Hepatocyte (in vitro differentiated cells): ENCODE measurements around the gene CHST4. TPM values are rescaled to one million over a fixed set of nuclear protein-coding genes. Genes with fewer than 3 reads are reported as not detected.

Source experiments
- DNase-seq: peaks from one replicate; pipeline ENCODE4 v3.0.0-alpha.2; 2016; ENCODE audit warnings: low spot score
- H2AFZ ChIP-seq: fragments of 200-600 bp; sonication (generic); 2 replicates; pipeline ENCODE4 v1.6.0; 2016; ENCODE audit warnings: antibody characterized with exemption, mild to moderate bottlenecking
- H3K27ac ChIP-seq: fragments of 200-600 bp; sonication (generic); 2 replicates; pipeline ENCODE4 v1.5.1; 2016; ENCODE audit warnings: mild to moderate bottlenecking
- H3K27me3 ChIP-seq: fragments of 200-600 bp; sonication (generic); 2 replicates; pipeline ENCODE4 v1.6.1; 2016
- H3K36me3 ChIP-seq: fragments of 200-600 bp; sonication (generic); replicated peaks from 2 replicates; pipeline ENCODE4 v1.5.1; 2016; ENCODE audit warnings: low read depth; ENCODE audit not compliant: insufficient read depth
- H3K4me1 ChIP-seq: fragments of 200-600 bp; sonication (generic); 2 replicates; pipeline ENCODE4 v1.5.1; 2016; ENCODE audit warnings: mild to moderate bottlenecking, moderate library complexity; ENCODE audit not compliant: insufficient read depth
- H3K4me2 ChIP-seq: fragments of 200-600 bp; sonication (generic); 2 replicates; pipeline ENCODE4 v1.6.0; 2016
- H3K4me3 ChIP-seq: fragments of 200-600 bp; sonication (generic); 2 replicates; pipeline ENCODE4 v1.5.1; 2016; ENCODE audit warnings: mild to moderate bottlenecking
- H3K79me2 ChIP-seq: fragments of 200-600 bp; sonication (generic); 2 replicates; pipeline ENCODE4 v1.6.0; 2017; ENCODE audit warnings: mild to moderate bottlenecking
- H3K9me2 ChIP-seq: fragments of 200-600 bp; sonication (generic); replicated peaks from 2 replicates; pipeline ENCODE4 v1.6.0; 2017; ENCODE audit warnings: mild to moderate bottlenecking; ENCODE audit not compliant: insufficient read depth
- H3K9me3 ChIP-seq: fragments of 200-600 bp; sonication (generic); 2 replicates; pipeline ENCODE4 v1.5.1; 2016; ENCODE audit warnings: low read depth, mild to moderate bottlenecking
- H4K20me1 ChIP-seq: fragments of 200-600 bp; sonication (generic); 2 replicates; pipeline ENCODE4 v1.6.0; 2016; ENCODE audit warnings: mild to moderate bottlenecking; ENCODE audit not compliant: insufficient read depth, poor library complexity, severe bottlenecking
- EZH2 ChIP-seq: fragments of 200-600 bp; sonication (generic); IDR thresholded peaks from 2 replicates; pipeline ENCODE4 v1.6.1; 2016; ENCODE audit warnings: antibody characterized with exemption, mild to moderate bottlenecking, borderline replicate concordance
- EZH2phosphoT487 ChIP-seq: fragments of 200-600 bp; sonication (generic); IDR thresholded peaks from one replicate; pipeline ENCODE4 v1.6.1; 2018; ENCODE audit warnings: antibody characterized with exemption, mild to moderate bottlenecking, low read depth, moderate library complexity; ENCODE audit not compliant: unreplicated experiment, severe bottlenecking
- WGBS: methylation state at CpG from one replicate; pipeline ENCODE4 v1.1.6; 2016; ENCODE audit warnings: low lambda C conversion rate; ENCODE audit errors: missing lambda C conversion rate; 5-methylcytosine and 5-hydroxymethylcytosine counted together
- polyA plus RNA-seq: library from polyadenylated mRNA; unstranded; fragments of >200 nt; fragmentation: Nextera tagmentation; extraction: Ambion mirVana; gene quantifications from 2 replicates; pipeline ENCODE4 v1.2.1, GENCODE V29; 2016
- small RNA-seq: library from RNA; depleted of rRNA; stranded (forward); fragments of <200 nt; gene quantifications from one replicate; pipeline ENCODE3, GENCODE V24; 2014
- total RNA-seq: library from RNA; depleted of rRNA; stranded (reverse); fragments of >200 nt; gene quantifications from 2 replicates; pipeline ENCODE4 v1.2.3, GENCODE V29; 2014
- TF ChIP-seq, protein P1 (sequence below): fragments of 200-600 bp; sonication (generic); IDR thresholded peaks from 2 replicates; pipeline ENCODE4 v1.5.1; 2016; ENCODE audit warnings: antibody characterized with exemption, mild to moderate bottlenecking; ENCODE audit not compliant: poor library complexity

Gene CHST4
- total and polyA plus RNA-seq, 2 experiments from 2014 or later = 0.06 to 0.10 TPM

DNA sequence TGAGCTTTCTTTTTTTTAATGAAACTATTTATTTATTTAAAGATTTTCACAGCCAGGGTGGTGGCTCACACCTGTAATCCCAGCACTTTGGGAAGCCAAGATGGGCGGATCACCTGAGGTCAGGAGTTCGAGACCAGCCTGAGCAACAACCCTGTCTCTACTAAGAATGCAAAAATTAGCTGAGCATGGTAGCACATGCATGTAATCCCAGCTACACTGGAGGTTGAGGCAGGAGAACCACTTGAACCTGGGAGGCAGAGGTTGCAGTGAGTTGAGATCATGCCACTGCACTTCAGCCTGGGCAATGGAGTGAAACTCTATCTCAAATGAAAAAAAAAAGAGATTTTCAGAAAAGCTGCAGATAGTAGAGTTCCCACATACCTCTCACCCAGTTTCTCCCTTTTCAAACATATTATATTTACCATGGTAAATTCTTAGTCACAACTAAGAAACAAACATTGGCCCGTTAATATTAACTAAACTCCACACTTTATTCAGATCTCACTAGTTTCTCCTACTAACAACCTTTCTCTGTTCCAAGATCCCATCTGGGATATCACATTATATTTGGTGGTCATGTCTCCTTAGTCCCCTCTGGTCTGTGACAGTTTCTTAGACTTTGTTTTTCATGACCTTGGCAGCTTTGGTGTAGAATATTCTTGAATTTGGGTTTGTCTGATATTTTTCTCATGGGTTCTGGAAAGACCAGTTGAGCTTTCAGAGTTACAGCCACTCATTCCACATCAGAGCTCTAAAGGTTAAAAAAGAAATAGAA lies 58.5 kb downstream of the CHST4 start:
- Histone ChIP-seq H3K27me3 (no peaks in the 10 kb centered on the region), H3K27ac (peak overlapping the region; percentile 79), H3K79me2 (no peaks in the 10 kb centered on the region), H3K9me3 (no peaks in the 10 kb centered on the region), H3K4me1 (no peaks in the 10 kb centered on the region), H3K9me2 (no peaks in the 10 kb centered on the region), H3K36me3 (no peaks in the 10 kb centered on the region), H4K20me1 (no peaks in the 10 kb centered on the region), H3K4me3 (no peak overlapping the region), H3K4me2 (peak overlapping the region; percentile 57), H2AFZ (no peak overlapping the region)
- TF ChIP-seq EZH2 (no peak), EZH2phosphoT487 (no peak)
- TF ChIP-seq, protein P1, sequence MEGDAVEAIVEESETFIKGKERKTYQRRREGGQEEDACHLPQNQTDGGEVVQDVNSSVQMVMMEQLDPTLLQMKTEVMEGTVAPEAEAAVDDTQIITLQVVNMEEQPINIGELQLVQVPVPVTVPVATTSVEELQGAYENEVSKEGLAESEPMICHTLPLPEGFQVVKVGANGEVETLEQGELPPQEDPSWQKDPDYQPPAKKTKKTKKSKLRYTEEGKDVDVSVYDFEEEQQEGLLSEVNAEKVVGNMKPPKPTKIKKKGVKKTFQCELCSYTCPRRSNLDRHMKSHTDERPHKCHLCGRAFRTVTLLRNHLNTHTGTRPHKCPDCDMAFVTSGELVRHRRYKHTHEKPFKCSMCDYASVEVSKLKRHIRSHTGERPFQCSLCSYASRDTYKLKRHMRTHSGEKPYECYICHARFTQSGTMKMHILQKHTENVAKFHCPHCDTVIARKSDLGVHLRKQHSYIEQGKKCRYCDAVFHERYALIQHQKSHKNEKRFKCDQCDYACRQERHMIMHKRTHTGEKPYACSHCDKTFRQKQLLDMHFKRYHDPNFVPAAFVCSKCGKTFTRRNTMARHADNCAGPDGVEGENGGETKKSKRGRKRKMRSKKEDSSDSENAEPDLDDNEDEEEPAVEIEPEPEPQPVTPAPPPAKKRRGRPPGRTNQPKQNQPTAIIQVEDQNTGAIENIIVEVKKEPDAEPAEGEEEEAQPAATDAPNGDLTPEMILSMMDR = no peak
- WGBS = 93% methylated on average over 3 of the region's 3 CpGs
- no peak for DNase-seq

DNA sequence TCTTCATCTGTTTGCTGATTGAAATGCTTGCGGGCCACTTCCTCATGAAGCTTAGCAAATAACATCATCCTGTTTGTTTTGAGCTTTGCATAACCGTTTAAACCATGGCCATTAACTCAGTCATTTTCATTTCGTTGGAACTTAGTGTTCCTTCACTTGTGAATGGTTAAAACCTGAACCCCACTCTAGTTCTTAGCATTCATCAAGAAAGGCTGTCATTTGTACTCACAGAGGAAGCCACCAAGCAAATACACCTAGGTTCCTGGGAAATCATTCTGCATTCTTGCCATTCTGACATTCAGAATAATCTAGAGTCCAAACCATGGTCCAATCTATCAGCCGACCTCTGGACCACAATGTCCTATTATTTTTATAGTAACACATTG lies 59.1 kb downstream of the CHST4 start:
- H2AFZ ChIP-seq = no peak overlapping the region
- no peaks in the 10 kb centered on the region for H4K20me1 ChIP-seq
- no peaks in the 10 kb centered on the region for H3K4me1 ChIP-seq
- no peaks in the 10 kb centered on the region for H3K9me3 ChIP-seq
- 47% methylated on average over 4 of the region's 4 CpGs for WGBS
- no peak overlapping the region for H3K4me3 ChIP-seq
- no peaks in the 10 kb centered on the region for H3K79me2 ChIP-seq
- no peak for DNase-seq
- no peaks in the 10 kb centered on the region for H3K9me2 ChIP-seq
- peak overlapping the region; percentile 79 for H3K27ac ChIP-seq
- TF ChIP-seq, protein P1 = no peak
- TF ChIP-seq EZH2phosphoT487 = no peak
- TF ChIP-seq EZH2 = no peak
- H3K4me2 ChIP-seq = peak overlapping the region; percentile 57
- no peaks in the 10 kb centered on the region for H3K27me3 ChIP-seq
- no peaks in the 10 kb centered on the region for H3K36me3 ChIP-seq

Small RNA genes within 50 kb of the gene (small RNA-seq; reads per million reads assigned to genes)
- gene RNU6-1061P = not detected

Other genes with a start within 250 kb of the CHST4 start
- gene CMTR2, start 237.0 kb upstream of the CHST4 start, total RNA-seq = 40.9 and 43.2 TPM in 2 replicates
- gene CMTR2, start 237.0 kb upstream of the CHST4 start, polyA plus RNA-seq = 9.4 and 11.4 TPM in 2 replicates
- 1.8 and 2.3 TPM in 2 replicates for gene CALB2, start 167.7 kb upstream of the CHST4 start, total RNA-seq
- 6.5 and 12.4 TPM in 2 replicates for gene CALB2, start 167.7 kb upstream of the CHST4 start, polyA plus RNA-seq
- not detected in 2 replicates for gene TLE7, start 84.4 kb upstream of the CHST4 start, total RNA-seq
- gene TLE7, start 84.4 kb upstream of the CHST4 start, polyA plus RNA-seq = not detected in 2 replicates
- 6.2 and 7.1 TPM in 2 replicates for gene ZNF23, start 64.2 kb upstream of the CHST4 start, total RNA-seq
- 5.3 and 6.9 TPM in 2 replicates for gene ZNF23, start 64.2 kb upstream of the CHST4 start, polyA plus RNA-seq
- 4.1 and 5.4 TPM in 2 replicates for gene ZNF19, start 37.1 kb upstream of the CHST4 start, total RNA-seq
- gene ZNF19, start 37.1 kb upstream of the CHST4 start, polyA plus RNA-seq = 2.8 and 3.7 TPM in 2 replicates
- 3.9 and 4.2 TPM in 2 replicates for gene TAT, start 50.7 kb downstream of the CHST4 start, total RNA-seq
- 2.7 and 2.8 TPM in 2 replicates for gene TAT, start 50.7 kb downstream of the CHST4 start, polyA plus RNA-seq
- 35.5 and 37.7 TPM in 2 replicates for gene MARVELD3, start 99.8 kb downstream of the CHST4 start, total RNA-seq
- 42.5 and 52.7 TPM in 2 replicates for gene MARVELD3, start 99.8 kb downstream of the CHST4 start, polyA plus RNA-seq
- 15.0 and 17.5 TPM in 2 replicates for gene PHLPP2, start 198.3 kb downstream of the CHST4 start, total RNA-seq
- gene PHLPP2, start 198.3 kb downstream of the CHST4 start, polyA plus RNA-seq = 4.5 and 7.4 TPM in 2 replicates